H9 (cell line): Measurements from ENCODE around the gene TMEM79. TPM values are rescaled to one million over a fixed set of nuclear protein-coding genes. Genes with fewer than 3 reads are reported as not detected.

Source experiments
- DNase-seq: peaks from one replicate; pipeline ENCODE4 v3.0.0-alpha.2; 2017
- H2AFZ ChIP-seq: one replicate; pipeline ENCODE4 v1.6.1; 2013; ENCODE audit warnings: mild to moderate bottlenecking, low read length, control low read depth, moderate library complexity
- H2AK5ac ChIP-seq: 2 replicates; pipeline ENCODE4 v1.6.1; 2013; ENCODE audit warnings: low read length, control low read depth, mixed read lengths; ENCODE audit not compliant: insufficient read length
- H2BK120ac ChIP-seq: one replicate; pipeline ENCODE4 v1.6.1; 2013; ENCODE audit warnings: low read depth, mild to moderate bottlenecking, low read length, control low read depth, inconsistent platforms; ENCODE audit not compliant: poor library complexity, severe bottlenecking
- H2BK12ac ChIP-seq: 2 replicates; pipeline ENCODE4 v1.6.1; 2013; ENCODE audit warnings: low read length, control low read depth, mixed read lengths, low read depth; ENCODE audit not compliant: insufficient read length
- H2BK15ac ChIP-seq: 2 replicates; pipeline ENCODE4 v1.6.1; 2013; ENCODE audit warnings: low read depth, low read length, control low read depth
- H2BK20ac ChIP-seq: one replicate; pipeline ENCODE4 v1.6.1; 2013; ENCODE audit warnings: low read depth, mild to moderate bottlenecking, low read length, control low read depth, inconsistent platforms; ENCODE audit not compliant: poor library complexity, severe bottlenecking
- H2BK5ac ChIP-seq: 2 replicates; pipeline ENCODE4 v1.6.1; 2013; ENCODE audit warnings: low read length, control low read depth, mixed read lengths; ENCODE audit not compliant: insufficient read length
- H3K14ac ChIP-seq: 2 replicates; pipeline ENCODE4 v1.6.1; 2013; ENCODE audit warnings: low read length, control low read depth; ENCODE audit not compliant: insufficient read depth
- H3K18ac ChIP-seq: 2 replicates; pipeline ENCODE4 v1.6.1; 2013; ENCODE audit warnings: low read depth, mild to moderate bottlenecking, mixed read lengths, low read length, control low read depth; ENCODE audit not compliant: insufficient read length
- H3K23ac ChIP-seq: 2 replicates; pipeline ENCODE4 v1.6.1; 2013; ENCODE audit warnings: low read length, control low read depth, mixed read lengths, low read depth; ENCODE audit not compliant: insufficient read length
- H3K23me2 ChIP-seq: 2 replicates; pipeline ENCODE4 v1.6.1; 2013; ENCODE audit warnings: low read depth, mild to moderate bottlenecking, mixed read lengths, low read length, control low read depth; ENCODE audit not compliant: insufficient read length, poor library complexity, severe bottlenecking
- H3K27ac ChIP-seq: 2 replicates; pipeline ENCODE4 v1.5.1; 2013; ENCODE audit warnings: low read length, control low read depth, mixed read lengths, low read depth; ENCODE audit not compliant: insufficient read length
- H3K27me3 ChIP-seq: 2 replicates; pipeline ENCODE4 v1.6.1; 2013; ENCODE audit warnings: low read length, control low read depth, inconsistent platforms; ENCODE audit not compliant: insufficient read depth
- H3K4ac ChIP-seq: 2 replicates; pipeline ENCODE4 v1.6.1; 2013; ENCODE audit warnings: low read depth, mild to moderate bottlenecking, control low read depth, inconsistent platforms, low read length, moderate library complexity
- H3K4me1 ChIP-seq: 2 replicates; pipeline ENCODE4 v1.6.1; 2013; ENCODE audit warnings: low read length, control low read depth, inconsistent platforms; ENCODE audit not compliant: insufficient read depth
- H3K4me2 ChIP-seq: 2 replicates; pipeline ENCODE4 v1.6.1; 2013; ENCODE audit warnings: low read length, control low read depth, mixed read lengths; ENCODE audit not compliant: insufficient read length, insufficient read depth
- H3K56ac ChIP-seq: 2 replicates; pipeline ENCODE4 v1.6.1; 2013; ENCODE audit warnings: low read depth, mild to moderate bottlenecking, mixed read lengths, low read length, control low read depth; ENCODE audit not compliant: insufficient read length
- H3K79me1 ChIP-seq: 2 replicates; pipeline ENCODE4 v1.6.1; 2013; ENCODE audit warnings: low read depth, mild to moderate bottlenecking, moderate library complexity, low read length, control low read depth, inconsistent platforms; ENCODE audit not compliant: insufficient read depth, poor library complexity, severe bottlenecking
- H3K79me2 ChIP-seq: 2 replicates; pipeline ENCODE4 v1.6.1; 2013; ENCODE audit warnings: low read length, control low read depth, inconsistent platforms; ENCODE audit not compliant: insufficient read depth
- H3K9ac ChIP-seq: 2 replicates; pipeline ENCODE4 v1.6.1; 2013; ENCODE audit warnings: low read length, control low read depth, mixed read lengths; ENCODE audit not compliant: insufficient read length; ENCODE audit errors: extremely low read depth
- H3K9me3 ChIP-seq: one replicate; pipeline ENCODE4 v1.6.1; 2013; ENCODE audit warnings: low read depth, low read length, inconsistent platforms; ENCODE audit not compliant: control insufficient read depth
- H3T11ph ChIP-seq: one replicate; pipeline ENCODE4 v1.6.1; 2013; ENCODE audit warnings: mild to moderate bottlenecking, low read length, control low read depth, inconsistent platforms
- H4K20me1 ChIP-seq: one replicate; pipeline ENCODE4 v1.6.1; 2013; ENCODE audit not compliant: control insufficient read depth, insufficient read length, insufficient read depth
- H4K5ac ChIP-seq: 2 replicates; pipeline ENCODE4 v1.6.1; 2013; ENCODE audit warnings: low read depth, mild to moderate bottlenecking, mixed read lengths, low read length, control low read depth; ENCODE audit not compliant: insufficient read length
- H4K8ac ChIP-seq: replicated peaks from 2 replicates; pipeline ENCODE4 v1.6.1; 2013; ENCODE audit warnings: low read length, control low read depth, mixed read lengths, low read depth; ENCODE audit not compliant: insufficient read length
- H4K91ac ChIP-seq: 2 replicates; pipeline ENCODE4 v1.6.1; 2013; ENCODE audit warnings: low read depth, mild to moderate bottlenecking, moderate library complexity, mixed read lengths, low read length, control low read depth; ENCODE audit not compliant: insufficient read length
- H3K27ac Mint-ChIP-seq, 3 experiments: 2 replicates in 2 of 3; 3 replicates in 1 of 3; pipeline ENCODE4 v1.8.0; 2020 to 2021; ENCODE audit warnings: mixed read lengths in 3 of 3, mild to moderate bottlenecking in 1 of 3, moderate library complexity in 1 of 3
- H3K27me3 Mint-ChIP-seq: 2 replicates; pipeline ENCODE4 v1.8.0; 2021; ENCODE audit warnings: low read depth, mild to moderate bottlenecking, moderate library complexity, mixed read lengths
- H3K36me3 Mint-ChIP-seq, 3 experiments: 2 replicates in 2 of 3; 3 replicates in 1 of 3; pipeline ENCODE4 v1.8.0; 2020 to 2021; ENCODE audit warnings: low read depth in 3 of 3, mixed read lengths in 3 of 3; ENCODE audit not compliant: insufficient read depth in 1 of 3
- H3K4me1 Mint-ChIP-seq, 2 experiments: 2 replicates each; pipeline ENCODE4 v1.8.0; 2020; ENCODE audit warnings: mixed read lengths in 2 of 2
- H3K4me3 Mint-ChIP-seq, 2 experiments: 2 replicates in 1 of 2; 3 replicates in 1 of 2; pipeline ENCODE4 v1.8.0; 2020 to 2021; ENCODE audit warnings: mild to moderate bottlenecking in 2 of 2, mixed read lengths in 2 of 2, moderate library complexity in 1 of 2
- H3K9me3 Mint-ChIP-seq, 2 experiments: 2 replicates in 1 of 2; 3 replicates in 1 of 2; pipeline ENCODE4 v1.8.0; 2020; ENCODE audit warnings: mild to moderate bottlenecking in 2 of 2, mixed read lengths in 2 of 2, moderate library complexity in 1 of 2
- CTCF ChIP-seq: fragments of 200-600 bp; sonication (generic); conservative IDR thresholded peaks from 3 replicates; pipeline ENCODE4 v1.8.0; 2021; ENCODE audit warnings: antibody characterized with exemption, mild to moderate bottlenecking
- WGBS: extraction: QIAGEN DNeasy Blood & Tissue Kit; methylation state at CpG from one replicate; pipeline ENCODE4 v1.1.7; 2013; ENCODE audit warnings: missing lambda C conversion rate, low lambda C conversion rate, mixed read lengths; ENCODE audit not compliant: insufficient read length; ENCODE audit errors: extremely low coverage; 5-methylcytosine and 5-hydroxymethylcytosine counted together
- total RNA-seq: library from RNA; stranded (reverse); gene quantifications from 2 replicates; pipeline ENCODE4 v1.2.1, GENCODE V29; 2021

Gene TMEM79
- total RNA-seq, 1 experiment from 2014 or later: 2.6 TPM

- WGBS: no CpG with 5 or more reads among the region's 3 CpGs
- no peaks in the 10 kb centered on the region for H3K79me1 ChIP-seq
- peaks cover 6 to 7% of the 10 kb centered on the region in 2 experiments; a peak in 1 of 4 replicates for H3K4me1 Mint-ChIP-seq
- no peak overlapping the region for H2BK5ac ChIP-seq
- H3K9me3 ChIP-seq: no peaks in the 10 kb centered on the region
- no peak overlapping the region for H4K8ac ChIP-seq
- TF ChIP-seq CTCF: no peak
- DNase-seq: no peak
- no peak overlapping the region for H3K56ac ChIP-seq
- H2BK120ac ChIP-seq: no peak overlapping the region
- no peak overlapping the region for H2AFZ ChIP-seq
- H2BK20ac ChIP-seq: no peak overlapping the region
- no peaks in the 10 kb centered on the region for H3K79me2 ChIP-seq
- H3T11ph ChIP-seq: no peak overlapping the region
- H2BK12ac ChIP-seq: no peak overlapping the region
- no peak overlapping the region for H3K9ac ChIP-seq
- H3K27ac Mint-ChIP-seq: peak overlapping the region in 2 of 3 experiments; percentile 37 to 48; a peak in 2 of 7 replicates
- no peak overlapping the region for H4K91ac ChIP-seq
- no peaks in the 10 kb centered on the region for H3K23me2 ChIP-seq
- H3K18ac ChIP-seq: no peak overlapping the region
- H3K14ac ChIP-seq: no peak overlapping the region
- H3K4ac ChIP-seq: no peak overlapping the region
- H3K23ac ChIP-seq: no peak overlapping the region
- no peak overlapping the region for H2AK5ac ChIP-seq
- no peaks in the 10 kb centered on the region for H3K27me3 Mint-ChIP-seq
- H3K27ac ChIP-seq: no peak overlapping the region
- peaks cover 44 to 86% (median 78%) of the 10 kb centered on the region in 3 experiments for H3K36me3 Mint-ChIP-seq
- H4K20me1 ChIP-seq: no peaks in the 10 kb centered on the region
- no peaks in the 10 kb centered on the region for H3K4me1 ChIP-seq
- no peaks in the 10 kb centered on the region for H3K27me3 ChIP-seq
- H3K9me3 Mint-ChIP-seq: no peaks in the 10 kb centered on the region
- H4K5ac ChIP-seq: no peak overlapping the region
- H2BK15ac ChIP-seq: no peak overlapping the region
- no peak overlapping the region for H3K4me2 ChIP-seq
- H3K4me3 Mint-ChIP-seq: no peak overlapping the region
Observed at GRCh38 chr1:156253634-156254033, 30.5 kb upstream of the TMEM79 start.
